Osteoblast (primary cell): ENCODE results near the gene PRDM5. TPM values are rescaled to one million over a fixed set of nuclear protein-coding genes. Genes with fewer than 3 reads are reported as not detected.
A peak's percentile ranks its signal among the peaks of the same experiment; 100 is the strongest.

ENCODE experiments used
- DNase-seq: peaks from one replicate; pipeline ENCODE4 v3.0.0; 2011; ENCODE audit warnings: low spot score, mixed read lengths; ENCODE audit not compliant: insufficient read length; ENCODE audit errors: missing footprints
- H2AFZ ChIP-seq: 2 replicates; pipeline ENCODE4 v1.6.0; 2011; ENCODE audit warnings: mild to moderate bottlenecking, low read length
- H3K27ac ChIP-seq: 2 replicates; pipeline ENCODE4 v1.5.1; 2011; ENCODE audit warnings: mild to moderate bottlenecking, low read depth, low read length, moderate library complexity
- H3K27me3 ChIP-seq: 2 replicates; pipeline ENCODE4 v1.6.0; 2012; ENCODE audit warnings: mild to moderate bottlenecking, control low read depth, inconsistent platforms, low read length, moderate library complexity; ENCODE audit not compliant: insufficient read depth
- H3K36me3 ChIP-seq: 2 replicates; pipeline ENCODE4 v1.5.1; 2011; ENCODE audit warnings: mild to moderate bottlenecking, low read length, control low read depth, moderate library complexity; ENCODE audit not compliant: insufficient read depth
- H3K4me1 ChIP-seq: 2 replicates; pipeline ENCODE4 v1.5.1; 2011; ENCODE audit warnings: mild to moderate bottlenecking, low read length, control low read depth, moderate library complexity; ENCODE audit not compliant: insufficient read depth
- H3K4me2 ChIP-seq: 2 replicates; pipeline ENCODE4 v1.6.0; 2011; ENCODE audit warnings: mild to moderate bottlenecking, low read length; ENCODE audit not compliant: insufficient read depth
- H3K4me3 ChIP-seq: fragments of 200-600 bp; sonication (generic); 3 replicates; pipeline ENCODE4 v1.5.1; 2012; ENCODE audit warnings: mild to moderate bottlenecking, low read length, inconsistent platforms; ENCODE audit not compliant: insufficient read depth
- H3K79me2 ChIP-seq: 2 replicates; pipeline ENCODE4 v1.6.0; 2012; ENCODE audit warnings: mild to moderate bottlenecking, low read length, control low read depth, inconsistent platforms; ENCODE audit not compliant: insufficient read depth
- H3K9me3 ChIP-seq: 2 replicates; pipeline ENCODE4 v1.5.1; 2011; ENCODE audit warnings: low read depth, low read length, control low read depth
- H4K20me1 ChIP-seq: 2 replicates; pipeline ENCODE4 v1.6.0; 2012; ENCODE audit warnings: mild to moderate bottlenecking, low read length, control low read depth; ENCODE audit not compliant: insufficient read depth
- CTCF ChIP-seq: IDR thresholded peaks from 2 replicates; pipeline ENCODE4 v1.5.1; 2011; ENCODE audit warnings: mild to moderate bottlenecking, low read depth, low read length, moderate library complexity; ENCODE audit errors: extremely low read depth
- total RNA-seq: library from RNA; depleted of rRNA; stranded (reverse); fragments of >200 nt; gene quantifications from 2 replicates; pipeline ENCODE4 v1.2.3, GENCODE V29; 2012

Gene PRDM5
- total RNA-seq, 1 donor, result 39.4 TPM

GRCh38 chr4:120730777-120731320 is 191.7 kb downstream of the PRDM5 start:
- Histone ChIP-seq H3K4me2 (no peak overlapping the region), H3K4me3 (no peak overlapping the region), H3K79me2 (no peaks in the 10 kb centered on the region), H3K36me3 (no peaks in the 10 kb centered on the region), H3K27me3 (no peaks in the 10 kb centered on the region), H3K9me3 (no peaks in the 10 kb centered on the region), H3K27ac (no peak overlapping the region), H2AFZ (no peak overlapping the region), H3K4me1 (no peaks in the 10 kb centered on the region), H4K20me1 (no peaks in the 10 kb centered on the region)
- DNase-seq, result no peak
- TF ChIP-seq CTCF, result no peak

- no peak for TF ChIP-seq CTCF
- no peak overlapping the region for H3K4me3 ChIP-seq
- H3K4me2 ChIP-seq, result no peak overlapping the region
- no peaks in the 10 kb centered on the region for H3K9me3 ChIP-seq
- H2AFZ ChIP-seq, result no peak overlapping the region
- no peak for DNase-seq
- H3K27me3 ChIP-seq, result no peaks in the 10 kb centered on the region
- no peaks in the 10 kb centered on the region for H4K20me1 ChIP-seq
- no peak overlapping the region for H3K27ac ChIP-seq
- no peaks in the 10 kb centered on the region for H3K79me2 ChIP-seq
- H3K4me1 ChIP-seq, result no peaks in the 10 kb centered on the region
- no peaks in the 10 kb centered on the region for H3K36me3 ChIP-seq
These were observed 193.4 kb downstream of the PRDM5 start for GRCh38 chr4:120728892-120729675.

- H2AFZ ChIP-seq, result no peak overlapping the region
- H3K4me1 ChIP-seq, result no peaks in the 10 kb centered on the region
- H3K4me3 ChIP-seq, result no peak overlapping the region
- H4K20me1 ChIP-seq, result no peaks in the 10 kb centered on the region
- H3K27me3 ChIP-seq, result no peaks in the 10 kb centered on the region
- no peak overlapping the region for H3K27ac ChIP-seq
- DNase-seq, result peak; percentile 13
- no peaks in the 10 kb centered on the region for H3K36me3 ChIP-seq
- H3K9me3 ChIP-seq, result no peaks in the 10 kb centered on the region
- no peaks in the 10 kb centered on the region for H3K79me2 ChIP-seq
- no peak overlapping the region for H3K4me2 ChIP-seq
- TF ChIP-seq CTCF, result no peak
These were observed 196.6 kb downstream of the PRDM5 start for GRCh38 chr4:120725639-120726580.
